NB4 (cell line): ENCODE results near the gene GSK3B.
A peak's percentile ranks its signal among the peaks of the same experiment; 100 is the strongest.

Experiments used
- DNase-seq: peaks from one replicate; pipeline ENCODE4 v3.0.0; 2010; ENCODE audit warnings: low read depth
- H3K4me3 ChIP-seq: one replicate; pipeline ENCODE4 v1.5.1; 2011; ENCODE audit warnings: mild to moderate bottlenecking, low read depth, low read length, moderate library complexity
- CTCF ChIP-seq: IDR thresholded peaks from one replicate; pipeline ENCODE4 v1.5.1; 2012; ENCODE audit warnings: low read depth, low read length
- MAX ChIP-seq: IDR thresholded peaks from 2 replicates; pipeline ENCODE4 v1.6.1; 2011; ENCODE audit warnings: low read depth, low read length
- MYC ChIP-seq: IDR thresholded peaks from 2 replicates; pipeline ENCODE4 v1.6.1; 2011; ENCODE audit warnings: low read depth, low read length
- POLR2A ChIP-seq: IDR thresholded peaks from 2 replicates; pipeline ENCODE4 v1.6.1; 2011; ENCODE audit warnings: mild to moderate bottlenecking; ENCODE audit not compliant: insufficient read length; ENCODE audit errors: extremely low read depth

The GSK3B gene

GRCh38 chr3:120039642-120040610, 54.3 kb downstream of the GSK3B start:
- peak; percentile 36 for DNase-seq
- no peak for TF ChIP-seq MYC
- no peak for TF ChIP-seq POLR2A
- no peak for TF ChIP-seq MAX
- TF ChIP-seq CTCF = peak; percentile 10

GRCh38 chr3:120033596-120033995, 60.7 kb downstream of the GSK3B start:
- TF ChIP-seq MAX = no peak
- no peak for TF ChIP-seq CTCF
- no peak for TF ChIP-seq POLR2A
- TF ChIP-seq MYC = no peak
- H3K4me3 ChIP-seq = no peak overlapping the region
- peak; percentile 73 for DNase-seq

More at GRCh38 chr3:120039642-120040610, 54.3 kb downstream of the GSK3B start:
- no peak overlapping the region for H3K4me3 ChIP-seq

GRCh38 chr3:120031561-120031960, 62.7 kb downstream of the GSK3B start:
- TF ChIP-seq MYC (no peak), CTCF (no peak), MAX (no peak), POLR2A (no peak)
- H3K4me3 ChIP-seq = no peak overlapping the region
- no peak for DNase-seq

GRCh38 chr3:120029749-120030148, 64.5 kb downstream of the GSK3B start:
- DNase-seq = no peak

More at GRCh38 chr3:120029749-120030148, 64.5 kb downstream of the GSK3B start:
- no peak for TF ChIP-seq POLR2A
- no peak for TF ChIP-seq CTCF
- no peak for TF ChIP-seq MAX
- TF ChIP-seq MYC = no peak
- no peak overlapping the region for H3K4me3 ChIP-seq
